Stimulated activated CD8-positive, alpha-beta memory T cell treated with anti-CD3 and anti-CD28 coated beads, Interleukin-15, amount 100 ng/mL, for 1 hour (primary cell): ENCODE data around the gene PITPNM3.

ENCODE experiments used
- DNase-seq: peaks from one replicate; pipeline ENCODE4 v3.0.0-alpha.2; 2020; ENCODE audit warnings: low read depth

Gene PITPNM3

DNA sequence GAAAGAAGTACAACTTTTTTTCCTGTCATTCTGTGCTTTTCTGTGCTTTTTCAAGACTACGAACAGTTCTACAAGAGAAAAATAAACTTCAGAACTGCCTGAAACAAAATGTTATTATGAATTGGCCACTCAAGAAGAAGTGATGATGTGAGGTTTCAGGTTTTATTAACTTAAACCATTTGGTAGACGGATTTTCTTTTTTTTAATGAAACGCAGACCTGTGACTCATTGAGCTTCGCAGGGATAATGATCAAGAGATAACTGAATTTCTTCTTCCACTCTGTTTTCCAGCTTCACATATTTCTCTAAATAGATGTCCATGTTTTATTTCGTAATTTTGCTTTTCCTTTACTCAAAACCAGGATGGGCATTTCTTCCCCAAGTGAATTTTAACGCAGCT, 154.1 kb downstream of the PITPNM3 start:
- no peak for DNase-seq
